Measurements from ENCODE around the gene SCN1A.

The SCN1A gene

DNA sequence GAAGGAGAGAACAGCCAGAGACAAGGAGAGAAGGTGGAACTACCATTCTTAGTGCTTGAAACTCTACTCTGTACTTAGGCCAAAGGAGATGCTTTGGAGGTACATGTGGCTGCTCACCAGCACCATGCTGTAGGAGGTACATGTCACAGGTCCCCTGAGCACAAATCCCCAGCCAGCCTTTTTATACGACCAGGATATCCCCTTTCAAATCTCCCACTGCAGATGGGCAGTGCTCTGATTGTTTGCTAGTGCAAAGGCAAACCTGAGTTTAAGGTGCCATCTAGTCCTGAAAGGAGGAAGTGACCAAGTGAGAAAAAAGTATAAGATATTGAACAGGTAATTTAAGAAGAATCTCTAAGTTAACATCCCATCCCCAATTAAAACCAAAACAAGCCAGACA is 157.2 kb downstream of the SCN1A start:
- Histone ChIP-seq H3K4me3 (ENCODE audit: low read depth, low read length) (no peak overlapping the region), H3K9me3 (ENCODE audit: severe bottlenecking) (no peaks in the 10 kb centered on the region), H3K27me3 (ENCODE audit: insufficient read depth, low read depth, severe bottlenecking) (no peaks in the 10 kb centered on the region), H3K27ac (no peak overlapping the region), H3K36me3 (no peaks in the 10 kb centered on the region)
- TF ChIP-seq, protein P1, sequence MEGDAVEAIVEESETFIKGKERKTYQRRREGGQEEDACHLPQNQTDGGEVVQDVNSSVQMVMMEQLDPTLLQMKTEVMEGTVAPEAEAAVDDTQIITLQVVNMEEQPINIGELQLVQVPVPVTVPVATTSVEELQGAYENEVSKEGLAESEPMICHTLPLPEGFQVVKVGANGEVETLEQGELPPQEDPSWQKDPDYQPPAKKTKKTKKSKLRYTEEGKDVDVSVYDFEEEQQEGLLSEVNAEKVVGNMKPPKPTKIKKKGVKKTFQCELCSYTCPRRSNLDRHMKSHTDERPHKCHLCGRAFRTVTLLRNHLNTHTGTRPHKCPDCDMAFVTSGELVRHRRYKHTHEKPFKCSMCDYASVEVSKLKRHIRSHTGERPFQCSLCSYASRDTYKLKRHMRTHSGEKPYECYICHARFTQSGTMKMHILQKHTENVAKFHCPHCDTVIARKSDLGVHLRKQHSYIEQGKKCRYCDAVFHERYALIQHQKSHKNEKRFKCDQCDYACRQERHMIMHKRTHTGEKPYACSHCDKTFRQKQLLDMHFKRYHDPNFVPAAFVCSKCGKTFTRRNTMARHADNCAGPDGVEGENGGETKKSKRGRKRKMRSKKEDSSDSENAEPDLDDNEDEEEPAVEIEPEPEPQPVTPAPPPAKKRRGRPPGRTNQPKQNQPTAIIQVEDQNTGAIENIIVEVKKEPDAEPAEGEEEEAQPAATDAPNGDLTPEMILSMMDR (IDR thresholded peaks at IDR 0.05; ENCODE audit: low read depth, low read length): no peak
- no peak for DNase-seq

DNA sequence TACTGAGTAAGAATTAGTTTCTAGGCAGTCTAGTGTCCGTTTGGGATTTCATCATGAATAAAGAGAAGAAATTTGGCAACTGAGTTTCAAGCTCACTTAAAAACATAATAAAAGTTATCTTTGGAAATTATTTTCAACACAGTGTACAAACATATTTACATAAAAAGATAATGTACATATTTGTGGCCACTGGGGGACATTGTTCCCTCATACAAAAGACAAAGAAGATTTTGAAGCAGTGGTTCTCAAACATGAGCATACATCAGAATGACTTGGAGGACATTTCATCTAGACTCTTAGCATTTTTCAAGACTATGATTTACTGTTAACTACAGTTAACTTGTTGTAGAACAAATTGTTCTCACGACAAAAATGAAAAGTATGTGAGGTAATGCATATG is 158.6 kb downstream of the SCN1A start:
- no peak overlapping the region for H3K4me3 ChIP-seq (ENCODE audit: low read depth, low read length)
- no peak overlapping the region for H3K27ac ChIP-seq
- H3K27me3 ChIP-seq (ENCODE audit: insufficient read depth, low read depth, severe bottlenecking): no peaks in the 10 kb centered on the region
- no peak for DNase-seq
- H3K9me3 ChIP-seq (ENCODE audit: severe bottlenecking): no peaks in the 10 kb centered on the region
- no peaks in the 10 kb centered on the region for H3K36me3 ChIP-seq
- TF ChIP-seq, protein P1 (IDR thresholded peaks at IDR 0.05; ENCODE audit: low read depth, low read length): no peak

DNA sequence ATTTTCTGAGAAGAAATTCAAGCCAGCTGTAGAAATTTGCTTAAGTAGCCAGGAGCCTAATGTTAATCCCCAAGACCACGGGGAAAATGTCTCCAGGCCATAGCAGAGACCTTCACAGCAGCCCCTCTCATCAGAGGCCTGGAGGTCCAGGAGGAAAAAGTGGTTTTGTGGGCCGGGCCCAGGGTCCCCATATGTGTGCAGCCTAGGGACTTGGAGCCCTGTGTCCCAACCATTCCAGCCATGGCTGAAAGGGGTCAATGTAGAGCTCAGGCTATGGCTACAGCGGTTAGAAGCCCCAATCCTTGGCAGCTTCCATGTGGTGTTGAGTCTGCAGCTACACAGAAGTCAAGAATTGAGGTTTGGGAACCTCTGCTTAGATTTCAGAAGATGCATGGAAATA is 160.1 kb downstream of the SCN1A start:
- no peaks in the 10 kb centered on the region for H3K27me3 ChIP-seq (ENCODE audit: insufficient read depth, low read depth, severe bottlenecking)
- DNase-seq: no peak
- no peak overlapping the region for H3K4me3 ChIP-seq (ENCODE audit: low read depth, low read length)
- no peak overlapping the region for H3K27ac ChIP-seq
- TF ChIP-seq, protein P1 (IDR thresholded peaks at IDR 0.05; ENCODE audit: low read depth, low read length): no peak
- no peaks in the 10 kb centered on the region for H3K9me3 ChIP-seq (ENCODE audit: severe bottlenecking)
- no peaks in the 10 kb centered on the region for H3K36me3 ChIP-seq

DNA sequence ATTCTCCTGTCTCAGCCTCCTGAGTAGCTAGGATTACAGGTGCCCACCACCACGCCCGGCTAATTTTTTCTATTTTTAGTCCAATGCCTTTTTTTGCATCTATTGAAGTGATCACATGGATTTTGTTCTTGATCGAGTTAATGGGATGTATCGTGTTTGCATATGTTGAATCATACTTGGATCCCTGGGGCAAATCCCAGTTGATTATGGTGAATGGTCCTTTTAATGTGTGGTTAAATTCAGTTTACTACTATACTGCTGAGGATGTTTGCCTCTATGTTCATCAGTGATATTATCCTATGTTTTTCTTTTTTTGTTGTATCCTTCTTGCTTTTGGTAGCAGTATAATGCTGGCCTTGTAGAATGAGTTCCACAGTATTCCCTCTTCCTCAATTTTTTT is 166.0 kb downstream of the SCN1A start:
- no peaks in the 10 kb centered on the region for H3K27me3 ChIP-seq (ENCODE audit: insufficient read depth, low read depth, severe bottlenecking)
- no peaks in the 10 kb centered on the region for H3K36me3 ChIP-seq
- H3K9me3 ChIP-seq (ENCODE audit: severe bottlenecking): no peaks in the 10 kb centered on the region
- H3K4me3 ChIP-seq (ENCODE audit: low read depth, low read length): no peak overlapping the region
- H3K27ac ChIP-seq: no peak overlapping the region
- no peak for DNase-seq
- TF ChIP-seq, protein P1 (IDR thresholded peaks at IDR 0.05; ENCODE audit: low read depth, low read length): no peak

DNA sequence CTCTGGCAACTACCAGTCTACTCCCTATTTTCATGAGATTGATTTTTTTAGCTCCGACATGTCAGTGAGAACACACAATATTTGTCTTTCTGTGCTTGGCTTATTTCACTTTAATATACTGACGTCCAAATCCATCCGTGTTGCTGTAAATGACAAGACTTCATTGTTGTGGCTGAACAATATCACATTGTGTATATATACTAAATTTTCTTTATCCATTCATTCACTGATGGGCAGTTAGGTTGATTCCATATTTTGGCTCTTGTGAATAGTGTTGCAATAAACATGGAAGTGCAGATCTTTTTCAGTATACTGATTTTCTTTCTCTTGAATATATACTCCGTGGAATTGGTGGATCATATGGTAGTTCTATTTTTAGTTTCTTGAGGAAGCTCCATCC is 168.4 kb downstream of the SCN1A start:
- Histone ChIP-seq H3K27me3 (ENCODE audit: insufficient read depth, low read depth, severe bottlenecking) (no peaks in the 10 kb centered on the region), H3K9me3 (ENCODE audit: severe bottlenecking) (peaks cover 2% of the 10 kb centered on the region), H3K36me3 (no peaks in the 10 kb centered on the region), H3K27ac (no peak overlapping the region), H3K4me3 (ENCODE audit: low read depth, low read length) (no peak overlapping the region)
- TF ChIP-seq, protein P1 (IDR thresholded peaks at IDR 0.05; ENCODE audit: low read depth, low read length): no peak
- no peak for DNase-seq

DNA sequence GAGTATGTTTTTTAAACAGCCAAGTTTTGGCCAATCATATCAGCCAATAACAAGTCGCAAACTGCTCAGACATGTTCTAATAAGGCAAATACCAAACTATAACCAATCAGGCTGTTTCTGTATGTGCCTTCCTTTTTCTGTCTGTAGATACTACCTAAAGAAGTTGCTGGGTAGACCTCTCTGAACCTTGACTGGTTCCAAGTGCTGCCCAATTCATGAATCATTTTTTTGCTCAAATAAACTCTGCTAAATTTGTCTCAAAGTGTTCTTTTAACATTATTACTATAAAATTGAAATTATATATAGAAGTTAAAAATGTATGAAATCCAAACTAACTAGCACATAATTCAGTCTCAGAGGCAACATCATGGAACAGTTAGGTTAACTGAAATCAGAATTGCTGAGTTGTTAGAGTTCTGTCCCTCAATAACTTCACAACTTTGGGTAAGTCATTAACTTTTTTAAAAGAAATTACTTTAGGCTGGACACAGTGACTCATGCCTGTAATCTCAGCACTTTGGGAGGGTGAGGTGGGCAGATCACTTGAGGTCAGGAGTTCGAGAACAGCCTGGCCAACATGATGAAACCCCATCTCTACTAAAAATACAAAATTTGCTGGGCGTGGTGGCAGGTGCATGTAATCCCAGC is 169.4 kb downstream of the SCN1A start:
- no peaks in the 10 kb centered on the region for H3K27me3 ChIP-seq (ENCODE audit: insufficient read depth, low read depth, severe bottlenecking)
- no peak overlapping the region for H3K27ac ChIP-seq
- TF ChIP-seq, protein P1 (IDR thresholded peaks at IDR 0.05; ENCODE audit: low read depth, low read length): no peak
- DNase-seq: no peak
- no peaks in the 10 kb centered on the region for H3K36me3 ChIP-seq
- peaks cover 2% of the 10 kb centered on the region for H3K9me3 ChIP-seq (ENCODE audit: severe bottlenecking)
- H3K4me3 ChIP-seq (ENCODE audit: low read depth, low read length): no peak overlapping the region
